ENCODE results near the gene SASH1. TPM values are rescaled to one million over a fixed set of nuclear protein-coding genes. Genes with fewer than 3 reads are reported as not detected.

The SASH1 gene
- total RNA-seq, 1 experiment from 2014 or later = 33.2 TPM

- no CpG with 5 or more reads among the region's 5 CpGs for WGBS (ENCODE audit: extremely low coverage, insufficient read length, low lambda C conversion rate)
- Histone ChIP-seq H2BK20ac (ENCODE audit: low read depth, low read length, poor library complexity, severe bottlenecking) (no peak overlapping the region), H2BK5ac (ENCODE audit: insufficient read length, low read length) (no peak overlapping the region), H3K14ac (ENCODE audit: insufficient read depth, low read length) (no peak overlapping the region), H3K23ac (ENCODE audit: insufficient read length, low read depth, low read length) (no peak overlapping the region), H3T11ph (ENCODE audit: low read length) (no peak overlapping the region), H2BK120ac (ENCODE audit: low read depth, low read length, poor library complexity, severe bottlenecking) (no peak overlapping the region), H3K79me2 (ENCODE audit: insufficient read depth, low read length) (no peaks in the 10 kb centered on the region), H3K56ac (ENCODE audit: insufficient read length, low read depth, low read length) (no peak overlapping the region), H3K27ac (ENCODE audit: insufficient read length, low read depth, low read length) (no peak overlapping the region), H4K8ac (replicated peaks; ENCODE audit: insufficient read length, low read depth, low read length) (no peak overlapping the region), H4K20me1 (ENCODE audit: control insufficient read depth, insufficient read depth, insufficient read length) (no peaks in the 10 kb centered on the region), H4K5ac (ENCODE audit: insufficient read length, low read depth, low read length) (no peak overlapping the region), H2BK15ac (ENCODE audit: low read depth, low read length) (no peak overlapping the region), H3K23me2 (ENCODE audit: insufficient read length, low read depth, low read length, poor library complexity, severe bottlenecking) (no peaks in the 10 kb centered on the region), H3K4ac (ENCODE audit: low read depth, low read length) (no peak overlapping the region), H4K91ac (ENCODE audit: insufficient read length, low read depth, low read length) (no peak overlapping the region), H3K4me1 (ENCODE audit: insufficient read depth, low read length) (peaks cover 6% of the 10 kb centered on the region; the same call in 1 of the 2 replicates), H2AK5ac (ENCODE audit: insufficient read length, low read length) (no peak overlapping the region), H3K27me3 (ENCODE audit: insufficient read depth, low read length) (no peaks in the 10 kb centered on the region), H2BK12ac (ENCODE audit: insufficient read length, low read depth, low read length) (no peak overlapping the region), H3K9me3 (ENCODE audit: control insufficient read depth, low read depth, low read length) (no peaks in the 10 kb centered on the region), H3K18ac (ENCODE audit: insufficient read length, low read depth, low read length) (no peak overlapping the region), H3K79me1 (ENCODE audit: insufficient read depth, low read depth, low read length, poor library complexity, severe bottlenecking) (no peaks in the 10 kb centered on the region), H3K9ac (ENCODE audit: extremely low read depth, insufficient read length, low read length) (no peak overlapping the region), H2AFZ (ENCODE audit: low read length) (no peak overlapping the region), H3K4me2 (ENCODE audit: insufficient read depth, insufficient read length, low read length) (no peak overlapping the region)
- Mint-ChIP-seq H3K9me3 (no peaks in the 10 kb centered on the region), H3K4me3 (no peak overlapping the region), H3K27me3 (ENCODE audit: low read depth) (no peaks in the 10 kb centered on the region), H3K4me1 (peaks cover 21 to 29% of the 10 kb centered on the region in 2 experiments), H3K36me3 (ENCODE audit: insufficient read depth in 1 of 3, low read depth in 3 of 3) (peaks cover 0 to 2% (median 0%) of the 10 kb centered on the region in 3 experiments; a peak in 3 of 7 replicates), H3K27ac (0 out of 7 replicates have a peak overlapping the region, but pooled peaks of 2 of the 3 experiments have one; percentile 5 to 18)
- TF ChIP-seq, protein P1, sequence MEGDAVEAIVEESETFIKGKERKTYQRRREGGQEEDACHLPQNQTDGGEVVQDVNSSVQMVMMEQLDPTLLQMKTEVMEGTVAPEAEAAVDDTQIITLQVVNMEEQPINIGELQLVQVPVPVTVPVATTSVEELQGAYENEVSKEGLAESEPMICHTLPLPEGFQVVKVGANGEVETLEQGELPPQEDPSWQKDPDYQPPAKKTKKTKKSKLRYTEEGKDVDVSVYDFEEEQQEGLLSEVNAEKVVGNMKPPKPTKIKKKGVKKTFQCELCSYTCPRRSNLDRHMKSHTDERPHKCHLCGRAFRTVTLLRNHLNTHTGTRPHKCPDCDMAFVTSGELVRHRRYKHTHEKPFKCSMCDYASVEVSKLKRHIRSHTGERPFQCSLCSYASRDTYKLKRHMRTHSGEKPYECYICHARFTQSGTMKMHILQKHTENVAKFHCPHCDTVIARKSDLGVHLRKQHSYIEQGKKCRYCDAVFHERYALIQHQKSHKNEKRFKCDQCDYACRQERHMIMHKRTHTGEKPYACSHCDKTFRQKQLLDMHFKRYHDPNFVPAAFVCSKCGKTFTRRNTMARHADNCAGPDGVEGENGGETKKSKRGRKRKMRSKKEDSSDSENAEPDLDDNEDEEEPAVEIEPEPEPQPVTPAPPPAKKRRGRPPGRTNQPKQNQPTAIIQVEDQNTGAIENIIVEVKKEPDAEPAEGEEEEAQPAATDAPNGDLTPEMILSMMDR (conservative IDR thresholded peaks at IDR 0.05) = no peak
- no peak for DNase-seq
Observed at GRCh38 chr6:148507774-148508173, 165.1 kb downstream of the SASH1 start.
